ENCODE measurements around the gene HMMR. TPM values are rescaled to one million over a fixed set of nuclear protein-coding genes. Genes with fewer than 3 reads are reported as not detected.
"Not testable (repeated sequence)": the region's sequence is repeated elsewhere in the genome, so short reads cannot be mapped to it uniquely, and the experiment has no call there.

HMMR gene
- polyA plus RNA-seq, 1 donor (not counting 4 experiments of a cell fraction or from before 2014, with no cell fraction given), result 16.2 TPM

DNA sequence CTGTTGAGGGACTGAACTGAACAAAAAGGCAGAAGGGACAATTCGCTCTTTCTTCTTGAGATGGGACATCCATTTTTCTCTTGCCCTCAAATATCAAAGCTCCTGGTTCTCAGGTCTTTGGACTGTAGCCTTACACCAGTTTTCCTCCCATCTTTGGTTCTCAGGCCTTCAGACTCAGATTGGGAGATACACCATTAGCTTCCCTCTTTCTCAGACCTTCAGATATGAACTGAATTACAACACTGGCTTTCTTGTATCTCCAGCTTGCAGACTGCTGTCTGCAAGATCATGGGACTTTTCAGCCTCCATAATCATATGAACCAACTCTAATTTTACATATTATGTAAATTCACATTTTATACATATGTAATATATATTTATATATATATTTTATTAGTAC, 35.6 kb upstream of the HMMR start:
- dilution Hi-C loops (cut with MboI; ENCODE audit: extremely low pct_ligation_motif_present, low sequenced_read_pairs), result no loop called here
- no peak overlapping the region for H3K27ac ChIP-seq (ENCODE audit: control insufficient read depth, insufficient read depth, low read length)
- H3K4me3 ChIP-seq (ENCODE audit: control insufficient read depth in 2 of 3, extremely low read depth in 1 of 3, insufficient read depth in 2 of 3, low read depth in 1 of 3, low read length in 3 of 3), result no peak overlapping the region
- H3K9me3 ChIP-seq (ENCODE audit: control insufficient read depth, low read depth, low read length), result no peaks in the 10 kb centered on the region
- no peak overlapping the region for H3K9ac ChIP-seq (ENCODE audit: control insufficient read depth, extremely low read depth, insufficient read depth, low read length)
- H2AFZ ChIP-seq (ENCODE audit: control insufficient read depth, low read length), result no peak overlapping the region
- no peak for FAIRE-seq
- TF ChIP-seq, protein P1, sequence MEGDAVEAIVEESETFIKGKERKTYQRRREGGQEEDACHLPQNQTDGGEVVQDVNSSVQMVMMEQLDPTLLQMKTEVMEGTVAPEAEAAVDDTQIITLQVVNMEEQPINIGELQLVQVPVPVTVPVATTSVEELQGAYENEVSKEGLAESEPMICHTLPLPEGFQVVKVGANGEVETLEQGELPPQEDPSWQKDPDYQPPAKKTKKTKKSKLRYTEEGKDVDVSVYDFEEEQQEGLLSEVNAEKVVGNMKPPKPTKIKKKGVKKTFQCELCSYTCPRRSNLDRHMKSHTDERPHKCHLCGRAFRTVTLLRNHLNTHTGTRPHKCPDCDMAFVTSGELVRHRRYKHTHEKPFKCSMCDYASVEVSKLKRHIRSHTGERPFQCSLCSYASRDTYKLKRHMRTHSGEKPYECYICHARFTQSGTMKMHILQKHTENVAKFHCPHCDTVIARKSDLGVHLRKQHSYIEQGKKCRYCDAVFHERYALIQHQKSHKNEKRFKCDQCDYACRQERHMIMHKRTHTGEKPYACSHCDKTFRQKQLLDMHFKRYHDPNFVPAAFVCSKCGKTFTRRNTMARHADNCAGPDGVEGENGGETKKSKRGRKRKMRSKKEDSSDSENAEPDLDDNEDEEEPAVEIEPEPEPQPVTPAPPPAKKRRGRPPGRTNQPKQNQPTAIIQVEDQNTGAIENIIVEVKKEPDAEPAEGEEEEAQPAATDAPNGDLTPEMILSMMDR (optimal IDR thresholded peaks at IDR 0.05 in 1 of 3, IDR thresholded peaks at IDR 0.05 in 1 of 3, conservative IDR thresholded peaks at IDR 0.05 in 1 of 3; ENCODE audit: extremely low read depth in 1 of 3, insufficient read depth in 2 of 3, low read length in 3 of 3), result no peak
- no peak for TF ChIP-seq EZH2 (IDR thresholded peaks at IDR 0.05; ENCODE audit: low read length)
- no peaks in the 10 kb centered on the region for H3K4me1 ChIP-seq (ENCODE audit: control insufficient read depth, extremely low read depth, insufficient read depth, low read length)
- H3K79me2 ChIP-seq (ENCODE audit: control insufficient read depth, insufficient read depth, low read length), result no peaks in the 10 kb centered on the region
- no peaks in the 10 kb centered on the region for H3K27me3 ChIP-seq (ENCODE audit: control insufficient read depth, extremely low read depth, insufficient read depth, low read length)
- H4K20me1 ChIP-seq (ENCODE audit: control insufficient read depth, extremely low read depth, insufficient read depth, low read length), result no peaks in the 10 kb centered on the region
- DNase-seq (ENCODE audit: low read depth, low spot score), result no peak
- H3K4me2 ChIP-seq (ENCODE audit: control insufficient read depth, extremely low read depth, insufficient read depth, low read depth, low read length), result no peak overlapping the region
- no peaks in the 10 kb centered on the region for H3K36me3 ChIP-seq (ENCODE audit: control insufficient read depth in 2 of 2, extremely low read depth in 1 of 2, insufficient read depth in 2 of 2, low read length in 2 of 2)
- no peaks in the 10 kb centered on the region for H3K9me1 ChIP-seq (ENCODE audit: control insufficient read depth, extremely low read depth, insufficient read depth, low read length)

DNA sequence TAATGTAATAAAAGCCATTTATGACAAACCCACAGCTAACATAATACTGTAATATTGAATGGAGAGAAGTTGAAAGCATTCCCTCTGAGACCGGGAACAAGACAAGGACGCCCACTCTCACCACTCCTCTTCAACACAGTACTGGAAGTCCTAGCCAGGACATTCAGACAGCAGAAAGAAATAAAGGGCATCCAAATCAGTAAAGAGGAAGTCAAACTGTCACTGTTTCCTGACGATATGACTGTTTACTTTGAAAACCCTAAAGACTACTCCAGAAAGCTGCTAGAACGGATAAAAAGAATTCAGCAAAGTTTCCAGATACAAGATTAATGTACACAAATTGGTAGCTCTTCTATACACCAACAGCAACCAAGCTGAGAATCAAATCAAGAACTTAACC, 34.3 kb upstream of the HMMR start:
- H4K20me1 ChIP-seq (ENCODE audit: control insufficient read depth, extremely low read depth, insufficient read depth, low read length); H3K9me3 ChIP-seq (ENCODE audit: control insufficient read depth, low read depth, low read length); H3K4me3 ChIP-seq (ENCODE audit: control insufficient read depth in 2 of 3, extremely low read depth in 1 of 3, insufficient read depth in 2 of 3, low read depth in 1 of 3, low read length in 3 of 3); H3K9me1 ChIP-seq (ENCODE audit: control insufficient read depth, extremely low read depth, insufficient read depth, low read length); H3K27ac ChIP-seq (ENCODE audit: control insufficient read depth, insufficient read depth, low read length); dilution Hi-C loops (cut with MboI; ENCODE audit: extremely low pct_ligation_motif_present, low sequenced_read_pairs); H3K27me3 ChIP-seq (ENCODE audit: control insufficient read depth, extremely low read depth, insufficient read depth, low read length); DNase-seq (ENCODE audit: low read depth, low spot score); H3K4me2 ChIP-seq (ENCODE audit: control insufficient read depth, extremely low read depth, insufficient read depth, low read depth, low read length); H2AFZ ChIP-seq (ENCODE audit: control insufficient read depth, low read length); FAIRE-seq; H3K79me2 ChIP-seq (ENCODE audit: control insufficient read depth, insufficient read depth, low read length); H3K36me3 ChIP-seq (ENCODE audit: control insufficient read depth in 2 of 2, extremely low read depth in 1 of 2, insufficient read depth in 2 of 2, low read length in 2 of 2); H3K9ac ChIP-seq (ENCODE audit: control insufficient read depth, extremely low read depth, insufficient read depth, low read length); H3K4me1 ChIP-seq (ENCODE audit: control insufficient read depth, extremely low read depth, insufficient read depth, low read length): not testable (repeated sequence)

DNA sequence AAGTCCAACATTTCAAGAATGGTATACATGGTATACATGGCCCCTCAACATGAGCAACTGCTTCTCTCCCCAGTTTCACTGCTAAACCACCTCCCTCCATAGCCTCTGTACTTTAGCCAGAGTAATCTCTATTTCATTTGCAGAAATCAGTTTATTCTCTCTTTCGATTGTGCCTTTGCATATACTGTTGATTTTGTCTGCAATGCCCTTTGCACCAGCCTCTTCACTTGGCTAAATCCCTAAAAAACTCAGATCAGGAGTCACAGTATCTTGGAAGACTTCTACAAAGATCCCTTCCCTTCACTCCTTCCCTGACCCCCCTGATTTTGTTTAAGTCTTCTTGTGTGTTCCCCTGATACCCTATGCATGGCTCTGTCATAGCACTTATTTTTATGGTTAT, 27.9 kb upstream of the HMMR start:
- Histone ChIP-seq H3K27ac (ENCODE audit: control insufficient read depth, insufficient read depth, low read length) (no peak overlapping the region), H3K4me2 (ENCODE audit: control insufficient read depth, extremely low read depth, insufficient read depth, low read depth, low read length) (no peak overlapping the region), H4K20me1 (ENCODE audit: control insufficient read depth, extremely low read depth, insufficient read depth, low read length) (no peaks in the 10 kb centered on the region), H3K9ac (ENCODE audit: control insufficient read depth, extremely low read depth, insufficient read depth, low read length) (no peak overlapping the region), H3K79me2 (ENCODE audit: control insufficient read depth, insufficient read depth, low read length) (peaks cover 1% of the 10 kb centered on the region), H3K36me3 (ENCODE audit: control insufficient read depth in 2 of 2, extremely low read depth in 1 of 2, insufficient read depth in 2 of 2, low read length in 2 of 2) (no peaks in the 10 kb centered on the region), H3K4me1 (ENCODE audit: control insufficient read depth, extremely low read depth, insufficient read depth, low read length) (peaks cover 4% of the 10 kb centered on the region), H2AFZ (ENCODE audit: control insufficient read depth, low read length) (no peak overlapping the region), H3K9me1 (ENCODE audit: control insufficient read depth, extremely low read depth, insufficient read depth, low read length) (no peaks in the 10 kb centered on the region), H3K27me3 (ENCODE audit: control insufficient read depth, extremely low read depth, insufficient read depth, low read length) (peaks cover 3% of the 10 kb centered on the region), H3K9me3 (ENCODE audit: control insufficient read depth, low read depth, low read length) (no peaks in the 10 kb centered on the region), H3K4me3 (ENCODE audit: control insufficient read depth in 2 of 3, extremely low read depth in 1 of 3, insufficient read depth in 2 of 3, low read depth in 1 of 3, low read length in 3 of 3) (no peak overlapping the region)
- dilution Hi-C loops (cut with MboI; ENCODE audit: extremely low pct_ligation_motif_present, low sequenced_read_pairs), result no loop called here
- DNase-seq (ENCODE audit: low read depth, low spot score) (no peak), FAIRE-seq (no peak)
- TF ChIP-seq, protein P1 (optimal IDR thresholded peaks at IDR 0.05 in 1 of 3, IDR thresholded peaks at IDR 0.05 in 1 of 3, conservative IDR thresholded peaks at IDR 0.05 in 1 of 3; ENCODE audit: extremely low read depth in 1 of 3, insufficient read depth in 2 of 3, low read length in 3 of 3), result no peak
- TF ChIP-seq EZH2 (IDR thresholded peaks at IDR 0.05; ENCODE audit: low read length), result no peak
